ENCODE data around the gene PATE2. TPM values are rescaled to one million over a fixed set of nuclear protein-coding genes. Genes with fewer than 3 reads are reported as not detected.

Gene PATE2
- total and polyA plus RNA-seq, 2 experiments from 2014 or later = not detected

- Histone ChIP-seq H3F3A (ENCODE audit: insufficient read depth) (no peaks in the 10 kb centered on the region), H3K27ac (no peak overlapping the region), H3K9ac (no peak overlapping the region), H3K9me2 (ENCODE audit: insufficient read depth) (no peaks in the 10 kb centered on the region), H3K9me3 (ENCODE audit: low read depth) (peaks cover 6% of the 10 kb centered on the region), H3K36me3 (ENCODE audit: low read depth) (no peaks in the 10 kb centered on the region), H3K27me3 (replicated peaks; ENCODE audit: insufficient read depth) (no peaks in the 10 kb centered on the region), H3K4me1 (ENCODE audit: insufficient read depth) (no peaks in the 10 kb centered on the region), H3K79me2 (ENCODE audit: insufficient read depth) (no peaks in the 10 kb centered on the region), H4K20me1 (ENCODE audit: insufficient read depth) (no peaks in the 10 kb centered on the region), H2AFZ (no peak overlapping the region), H3K4me2 (ENCODE audit: unreplicated experiment) (no peak overlapping the region), H3K4me3 (no peak overlapping the region)
- TF ChIP-seq EZH2phosphoT487 (IDR thresholded peaks at IDR 0.05; ENCODE audit: insufficient read depth, low read depth) (no peak), EZH2 (IDR thresholded peaks at IDR 0.05; ENCODE audit: insufficient read depth, poor library complexity, severe bottlenecking) (no peak)
- in situ Hi-C loops (cut with MboI) = no loop called here
- 65 to 77% methylated on average over 4 of the region's 4 CpGs for WGBS, 2 experiments (ENCODE audit: low coverage in 1 of 2, low lambda C conversion rate in 2 of 2, missing lambda C conversion rate in 2 of 2)
- no peak for DNase-seq
These were observed 12.2 kb upstream of the PATE2 start for GRCh38 chr11:125790825-125791224.

- Histone ChIP-seq H3K9me2 (ENCODE audit: insufficient read depth) (no peaks in the 10 kb centered on the region), H4K20me1 (ENCODE audit: insufficient read depth) (no peaks in the 10 kb centered on the region), H3K27me3 (replicated peaks; ENCODE audit: insufficient read depth) (no peaks in the 10 kb centered on the region), H3K4me1 (ENCODE audit: insufficient read depth) (no peaks in the 10 kb centered on the region), H3K79me2 (ENCODE audit: insufficient read depth) (no peaks in the 10 kb centered on the region), H3K4me2 (ENCODE audit: unreplicated experiment) (no peak within 1 kb of the TSS), H3K27ac (no peak within 1 kb of the TSS), H2AFZ (no peak within 1 kb of the TSS), H3K36me3 (ENCODE audit: low read depth) (no peaks in the 10 kb centered on the region), H3K9me3 (ENCODE audit: low read depth) (no peaks in the 10 kb centered on the region), H3K9ac (no peak within 1 kb of the TSS), H3F3A (ENCODE audit: insufficient read depth) (no peaks in the 10 kb centered on the region), H3K4me3 (no peak within 1 kb of the TSS)
- 34 to 43% methylated on average over 2 of the region's 2 CpGs for WGBS, 2 experiments (ENCODE audit: low coverage in 1 of 2, low lambda C conversion rate in 2 of 2, missing lambda C conversion rate in 2 of 2)
- no peak for TF ChIP-seq EZH2phosphoT487 (IDR thresholded peaks at IDR 0.05; ENCODE audit: insufficient read depth, low read depth)
- no peak for TF ChIP-seq EZH2 (IDR thresholded peaks at IDR 0.05; ENCODE audit: insufficient read depth, poor library complexity, severe bottlenecking)
- in situ Hi-C loops (cut with MboI) = no loop called here
- no peak for DNase-seq
These were observed 9.2 kb upstream of the PATE2 start, which contains the start of gene PATE3 for GRCh38 chr11:125787827-125788226. Gene PATE3 (plus strand): TSS chr11:125788127. CDS start chr11:125788152, 25 bp downstream.

GRCh38 chr11:125784678-125785077 is 6.0 kb upstream of the PATE2 start:
- no peak overlapping the region for H3K9ac ChIP-seq
- H3K27ac ChIP-seq = no peak overlapping the region
- 16 to 21% methylated on average over 2 of the region's 2 CpGs for WGBS, 2 experiments (ENCODE audit: low coverage in 1 of 2, low lambda C conversion rate in 2 of 2, missing lambda C conversion rate in 2 of 2)
- no peaks in the 10 kb centered on the region for H3K9me3 ChIP-seq (ENCODE audit: low read depth)
- H3K4me1 ChIP-seq (ENCODE audit: insufficient read depth) = no peaks in the 10 kb centered on the region
- H3K4me3 ChIP-seq = no peak overlapping the region
- H3K9me2 ChIP-seq (ENCODE audit: insufficient read depth) = no peaks in the 10 kb centered on the region
- H4K20me1 ChIP-seq (ENCODE audit: insufficient read depth) = no peaks in the 10 kb centered on the region
- no peaks in the 10 kb centered on the region for H3F3A ChIP-seq (ENCODE audit: insufficient read depth)
- no peaks in the 10 kb centered on the region for H3K27me3 ChIP-seq (replicated peaks; ENCODE audit: insufficient read depth)
- no peak overlapping the region for H3K4me2 ChIP-seq (ENCODE audit: unreplicated experiment)
- DNase-seq = no peak
- TF ChIP-seq EZH2phosphoT487 (IDR thresholded peaks at IDR 0.05; ENCODE audit: insufficient read depth, low read depth) = no peak
- H3K79me2 ChIP-seq (ENCODE audit: insufficient read depth) = no peaks in the 10 kb centered on the region
- in situ Hi-C loops (cut with MboI) = no loop called here
- H2AFZ ChIP-seq = no peak overlapping the region
- H3K36me3 ChIP-seq (ENCODE audit: low read depth) = no peaks in the 10 kb centered on the region

- in situ Hi-C loops (cut with MboI) = no loop called here
- Histone ChIP-seq H3K27me3 (replicated peaks; ENCODE audit: insufficient read depth) (no peaks in the 10 kb centered on the region), H3K9me2 (ENCODE audit: insufficient read depth) (no peaks in the 10 kb centered on the region), H3K9me3 (ENCODE audit: low read depth) (no peaks in the 10 kb centered on the region), H3K4me2 (ENCODE audit: unreplicated experiment) (no peak overlapping the region), H3K4me1 (ENCODE audit: insufficient read depth) (peaks cover 30% of the 10 kb centered on the region), H3K36me3 (ENCODE audit: low read depth) (no peaks in the 10 kb centered on the region), H3K79me2 (ENCODE audit: insufficient read depth) (no peaks in the 10 kb centered on the region), H4K20me1 (ENCODE audit: insufficient read depth) (no peaks in the 10 kb centered on the region), H3K4me3 (no peak overlapping the region), H2AFZ (peak overlapping the region; percentile 28), H3K9ac (no peak overlapping the region), H3K27ac (no peak overlapping the region), H3F3A (ENCODE audit: insufficient read depth) (peaks cover 12% of the 10 kb centered on the region)
- TF ChIP-seq EZH2phosphoT487 (IDR thresholded peaks at IDR 0.05; ENCODE audit: insufficient read depth, low read depth) = no peak
- TF ChIP-seq EZH2 (IDR thresholded peaks at IDR 0.05; ENCODE audit: insufficient read depth, poor library complexity, severe bottlenecking) = no peak
- DNase-seq = peak; percentile 68
- 9 to 16% methylated on average over 5 of the region's 5 CpGs for WGBS, 2 experiments (ENCODE audit: low coverage in 1 of 2, low lambda C conversion rate in 2 of 2, missing lambda C conversion rate in 2 of 2)
These were observed 1.3 kb downstream of the PATE2 start for GRCh38 chr11:125777309-125777708.

GRCh38 chr11:125773516-125773915 is 5.1 kb downstream of the PATE2 start:
- no peaks in the 10 kb centered on the region for H3K9me2 ChIP-seq (ENCODE audit: insufficient read depth)
- no peak overlapping the region; the same call in 1 of the 2 replicates for H3K4me3 ChIP-seq
- H3K9me3 ChIP-seq (ENCODE audit: low read depth) = no peaks in the 10 kb centered on the region
- no peaks in the 10 kb centered on the region for H4K20me1 ChIP-seq (ENCODE audit: insufficient read depth)
- H2AFZ ChIP-seq = no peak overlapping the region
- H3K36me3 ChIP-seq (ENCODE audit: low read depth) = no peaks in the 10 kb centered on the region
- 59 to 72% methylated on average over 3 of the region's 3 CpGs for WGBS, 2 experiments (ENCODE audit: low coverage in 1 of 2, low lambda C conversion rate in 2 of 2, missing lambda C conversion rate in 2 of 2)
- TF ChIP-seq EZH2 (IDR thresholded peaks at IDR 0.05; ENCODE audit: insufficient read depth, poor library complexity, severe bottlenecking) = no peak
- TF ChIP-seq EZH2phosphoT487 (IDR thresholded peaks at IDR 0.05; ENCODE audit: insufficient read depth, low read depth) = no peak
- H3K27ac ChIP-seq = peak overlapping the region; percentile 56
- peak; percentile 59 for DNase-seq
- H3K9ac ChIP-seq = no peak overlapping the region
- peaks cover 34% of the 10 kb centered on the region for H3K4me1 ChIP-seq (ENCODE audit: insufficient read depth)
- peaks cover 17% of the 10 kb centered on the region for H3F3A ChIP-seq (ENCODE audit: insufficient read depth)
- H3K27me3 ChIP-seq (replicated peaks; ENCODE audit: insufficient read depth) = peaks cover 8% of the 10 kb centered on the region; the same call in 1 of the 2 replicates
- in situ Hi-C loops (cut with MboI) = no loop called here
- peak overlapping the region; percentile 23 for H3K4me2 ChIP-seq (ENCODE audit: unreplicated experiment)
- no peaks in the 10 kb centered on the region for H3K79me2 ChIP-seq (ENCODE audit: insufficient read depth)
